ENCODE results near the gene C17orf58. TPM values are rescaled to one million over a fixed set of nuclear protein-coding genes. Genes with fewer than 3 reads are reported as not detected.

The C17orf58 gene
- total and polyA plus RNA-seq, 9 of the 15 experiments (the other 6 are each of a cell fraction or from before 2014, with no cell fraction given), result 8.6 to 37.4 (median 27.6) TPM

GRCh38 chr17:68035523-68036303 is 39.4 kb upstream of the C17orf58 start, which contains the start of gene KPNA2 (continued):
- TF ChIP-seq ZBTB40 (IDR thresholded peaks at IDR 0.05) (no peak), ZBTB40 (CRISPR knock-in tag; IDR thresholded peaks at IDR 0.05) (no peak; the same call in 1 of the 2 replicates), MBD1 (CRISPR knock-in tag; IDR thresholded peaks at IDR 0.05) (no peak), ZNF707 (CRISPR knock-in tag; conservative IDR thresholded peaks at IDR 0.05) (no peak), PRDM10 (IDR thresholded peaks at IDR 0.05; ENCODE audit: partially characterized antibody) (no peak), ZNF280B (CRISPR knock-in tag; IDR thresholded peaks at IDR 0.05) (no peak), ZBTB7A (IDR thresholded peaks at IDR 0.05; ENCODE audit: borderline replicate concordance, control insufficient read depth, low read depth, low read length) (no peak)
